HG03064 (cell line): ENCODE data around the gene ANKRD13D.
"Not testable (repeated sequence)": the region's sequence is repeated elsewhere in the genome, so short reads cannot be mapped to it uniquely, and the experiment has no call there.

ENCODE experiments used
- ATAC-seq: cut with Tn5 transposase; IDR thresholded peaks from one replicate; pipeline ENCODE4 v1.9.1; 2021; ENCODE audit warnings: low read depth; ENCODE audit not compliant: unreplicated experiment

ANKRD13D gene

DNA sequence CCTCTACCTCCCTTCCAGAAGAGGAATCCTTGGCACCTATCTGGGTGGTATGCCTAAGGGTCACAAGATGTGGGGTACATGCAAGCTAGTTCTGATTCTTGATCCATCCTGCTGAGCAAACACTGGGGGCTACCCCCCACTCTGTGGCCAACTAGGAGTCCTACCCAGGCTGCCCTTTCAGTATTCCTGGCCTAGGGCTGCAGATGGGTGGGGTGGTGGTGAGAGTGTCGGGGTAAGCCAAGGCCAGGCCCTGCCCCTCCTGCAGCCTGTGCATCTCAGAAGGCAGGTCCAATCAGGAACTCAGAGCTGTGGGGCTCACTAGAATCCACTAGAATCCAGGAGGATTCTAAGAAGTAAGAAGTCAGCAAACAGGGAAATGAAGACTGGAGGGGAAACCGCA is 25.1 kb downstream of the ANKRD13D start:
- no peak for ATAC-seq

DNA sequence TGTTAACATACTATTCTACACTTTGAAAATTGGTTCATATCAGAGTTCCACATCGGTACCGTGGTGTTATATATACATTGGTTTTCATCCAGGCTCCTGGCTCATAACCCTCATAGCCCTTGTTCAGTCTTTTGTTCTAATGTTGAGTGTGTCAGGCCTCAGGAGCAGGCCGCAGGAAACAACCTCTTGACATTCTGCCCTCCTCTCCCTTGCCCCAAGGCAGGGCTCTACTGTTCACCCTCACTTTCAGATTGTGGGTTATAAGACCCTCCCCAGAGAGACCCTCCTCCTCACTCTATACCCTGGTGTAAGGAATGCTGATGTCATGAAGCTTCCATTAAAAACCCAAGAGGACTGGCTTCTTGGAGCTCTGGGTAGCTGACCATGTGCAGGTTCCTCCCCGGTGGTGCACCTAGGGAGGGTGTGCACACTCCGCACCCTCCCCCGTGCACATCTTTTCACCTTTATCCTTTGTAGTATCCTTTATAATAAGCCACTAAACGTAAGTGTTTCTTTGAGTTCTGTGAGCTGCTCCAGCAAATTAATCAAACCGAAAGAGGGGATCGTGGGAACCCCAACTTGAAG is 26.3 kb downstream of the ANKRD13D start:
- ATAC-seq: no peak

DNA sequence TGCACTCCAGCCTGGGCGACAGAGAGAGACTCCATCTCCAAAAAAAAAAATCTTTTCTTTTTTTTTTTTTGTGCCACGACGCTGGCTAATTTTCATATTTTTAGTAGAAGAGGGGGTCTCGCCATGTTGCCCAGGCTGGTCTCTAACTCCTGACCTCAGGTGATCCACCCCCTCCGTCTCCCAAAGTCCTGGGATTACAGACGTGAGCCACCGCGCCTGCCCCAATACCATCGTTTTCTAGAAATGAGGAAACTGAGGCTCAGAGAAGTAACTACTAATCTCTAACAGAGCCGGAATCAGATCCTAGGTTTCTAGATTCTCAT is 27.7 kb downstream of the ANKRD13D start:
- ATAC-seq: no peak

DNA sequence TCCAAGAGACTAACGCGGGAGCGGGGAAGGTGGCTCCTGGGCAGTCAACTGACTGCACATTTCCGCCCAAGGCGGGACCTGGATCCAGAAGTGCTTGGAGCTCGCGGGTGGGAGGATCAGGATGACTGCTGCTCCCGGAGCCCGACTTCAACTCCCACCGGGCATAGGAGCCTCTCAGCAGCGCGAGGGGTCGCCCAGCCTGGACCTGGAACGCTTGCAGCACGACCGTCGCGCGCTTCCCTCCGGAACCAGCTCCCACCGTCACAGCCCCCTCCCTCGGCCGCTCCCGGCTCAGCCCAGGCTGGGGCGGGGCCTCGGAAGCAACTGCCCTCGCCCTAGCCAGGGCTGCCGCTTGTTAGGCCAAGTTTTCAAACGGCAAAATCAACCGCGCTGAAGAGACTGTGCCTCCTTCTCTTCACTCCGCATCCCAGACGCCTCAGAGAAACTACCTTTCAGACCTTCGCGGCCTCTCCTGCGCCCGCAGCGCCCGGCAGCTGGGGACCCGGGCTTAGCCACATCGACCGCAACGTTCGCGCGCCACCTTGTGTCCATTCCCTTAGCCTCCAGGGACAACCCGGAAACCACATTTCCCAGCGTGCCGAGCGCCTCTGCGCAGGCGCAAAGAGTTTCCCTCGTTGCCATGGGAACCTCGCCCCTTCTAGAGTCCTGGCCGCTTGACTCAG is 28.2 kb downstream of the ANKRD13D start:
- peak; percentile 70 for ATAC-seq

DNA sequence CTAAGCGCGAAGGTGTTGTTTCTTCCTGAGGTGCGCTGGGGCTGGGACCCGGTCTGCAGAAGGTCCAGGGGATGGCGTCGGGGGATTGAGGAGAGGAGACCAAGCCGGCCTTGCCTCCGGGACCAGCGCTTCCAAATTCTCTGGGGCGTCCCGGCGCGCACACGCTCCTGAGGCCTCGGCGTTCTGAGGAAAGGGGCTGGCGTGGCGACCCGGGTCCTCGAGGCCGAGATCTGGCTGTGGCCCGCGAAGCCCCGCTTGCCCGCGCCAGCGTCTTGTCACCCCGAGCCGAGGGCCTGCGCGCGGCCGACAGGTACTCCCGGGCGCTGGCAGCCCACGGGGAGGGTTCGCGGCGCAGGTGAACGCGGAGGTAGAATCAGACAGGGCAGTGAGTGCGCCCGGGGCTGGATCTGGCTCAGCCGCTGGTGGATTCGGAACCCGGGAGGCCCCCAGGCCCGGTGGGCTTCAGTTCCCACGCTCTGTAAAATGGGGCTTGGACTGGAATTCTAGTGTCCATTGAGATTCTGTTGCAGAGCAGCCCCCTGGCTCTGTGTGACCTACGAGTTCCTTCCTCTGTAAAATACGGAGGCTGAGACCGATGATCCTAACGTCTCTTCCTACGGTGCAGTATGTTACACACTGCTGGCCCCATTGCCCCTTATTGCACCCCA is 28.9 kb downstream of the ANKRD13D start:
- ATAC-seq: peak; percentile 12

DNA sequence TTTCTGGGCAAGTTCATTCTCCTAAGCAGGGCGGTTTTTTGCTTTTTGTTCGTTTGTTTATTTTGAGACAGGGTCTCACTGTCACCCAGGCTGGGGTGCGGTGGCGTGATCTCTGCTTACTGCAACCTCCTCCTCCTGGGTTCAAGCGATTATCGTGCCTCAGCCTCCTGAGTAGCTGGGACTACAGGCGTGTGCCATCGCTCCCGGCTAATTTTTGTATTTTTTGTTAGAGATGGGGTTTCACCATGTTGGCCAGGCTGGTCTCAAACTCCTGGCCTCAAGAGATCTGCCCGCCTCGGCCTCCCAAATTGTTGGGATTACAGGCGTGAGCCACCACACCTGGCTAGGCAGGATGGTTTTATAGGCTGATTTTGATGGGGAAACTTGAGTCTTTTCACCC is 29.8 kb downstream of the ANKRD13D start:
- not testable (repeated sequence) for ATAC-seq

DNA sequence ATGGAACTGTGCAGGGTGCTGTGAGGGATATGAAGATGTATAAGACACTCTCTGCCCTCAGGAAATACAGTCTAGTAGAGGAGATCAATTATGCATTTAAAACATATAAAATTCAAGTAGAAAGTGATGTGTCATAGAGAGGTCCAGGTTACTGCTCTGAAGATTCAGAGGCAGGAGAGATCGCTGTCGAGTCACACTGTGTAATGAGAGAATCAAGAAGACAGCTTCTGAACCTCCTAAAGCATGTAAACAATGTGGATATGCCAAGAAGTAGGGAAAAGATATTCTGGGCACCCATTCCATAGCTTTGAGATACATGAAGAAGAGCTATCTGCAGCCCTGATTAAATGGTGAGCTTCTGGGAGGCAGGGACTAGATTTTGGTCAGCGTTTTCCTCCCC is 30.9 kb downstream of the ANKRD13D start:
- no peak for ATAC-seq

DNA sequence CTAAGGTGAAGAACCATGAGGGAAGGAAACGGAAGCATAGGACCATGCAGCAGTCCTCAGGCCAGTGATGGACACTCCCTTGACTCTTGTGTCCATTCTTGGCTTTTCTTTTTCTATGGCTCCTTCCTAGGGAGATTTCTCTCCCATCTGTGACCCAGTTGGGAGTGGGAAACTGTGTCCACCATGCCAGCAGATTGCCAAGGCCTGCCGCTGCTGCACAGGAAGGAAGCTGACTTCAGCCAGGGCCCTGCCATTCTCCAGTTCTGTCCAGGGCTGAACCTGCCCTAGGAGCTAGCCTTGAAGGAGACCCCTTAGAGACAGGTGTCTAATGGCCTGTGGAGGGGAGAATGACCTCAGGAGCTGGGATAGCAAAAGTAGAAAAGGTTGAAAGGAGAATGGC is 31.6 kb downstream of the ANKRD13D start:
- no peak for ATAC-seq

DNA sequence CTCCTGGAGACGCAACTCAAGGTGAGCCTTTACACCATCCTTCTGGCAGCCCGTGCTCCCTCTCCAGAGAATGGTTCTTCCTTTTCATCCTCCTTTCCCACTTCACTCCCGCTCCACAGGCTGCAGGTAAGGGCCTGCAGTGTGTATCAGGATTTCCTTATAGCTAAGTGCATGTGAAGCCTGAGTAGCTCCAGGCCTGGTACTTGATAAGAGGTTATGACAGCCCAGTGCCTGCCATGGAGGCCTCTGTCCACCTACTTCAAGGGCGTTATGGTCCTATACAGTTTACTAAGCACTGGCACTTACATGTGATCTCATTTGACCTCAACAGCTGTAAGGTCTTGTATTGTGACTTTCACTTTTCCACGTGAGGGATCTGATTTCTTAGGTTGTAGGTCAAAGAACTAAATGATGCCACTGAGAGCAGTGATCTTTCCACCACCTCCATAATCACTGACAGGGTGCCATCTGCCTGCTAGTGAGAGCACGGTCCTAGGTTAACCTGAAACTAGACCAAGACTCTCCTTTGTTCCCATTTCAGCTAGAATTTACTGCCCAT is 32.3 kb downstream of the ANKRD13D start:
- no peak for ATAC-seq

DNA sequence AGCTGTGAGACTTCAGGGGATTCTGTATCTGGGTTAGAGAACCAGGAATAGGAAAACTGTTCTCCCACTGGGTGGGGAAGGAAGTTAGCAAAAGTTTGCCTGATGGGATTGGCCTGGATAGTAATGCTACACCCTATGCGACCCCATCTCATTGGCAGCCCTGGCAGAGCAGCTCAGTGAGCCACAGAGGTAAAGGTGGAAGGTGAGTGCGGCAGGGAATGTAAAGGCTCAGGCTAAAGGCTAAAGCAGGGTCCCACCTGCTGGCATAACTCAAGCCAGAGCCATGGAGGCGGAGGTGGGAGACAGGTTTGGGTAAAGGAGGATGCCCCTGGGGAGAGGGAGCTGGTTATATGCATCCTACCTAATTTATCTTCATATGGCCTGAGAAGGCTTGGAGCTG is 32.9 kb downstream of the ANKRD13D start:
- no peak for ATAC-seq

DNA sequence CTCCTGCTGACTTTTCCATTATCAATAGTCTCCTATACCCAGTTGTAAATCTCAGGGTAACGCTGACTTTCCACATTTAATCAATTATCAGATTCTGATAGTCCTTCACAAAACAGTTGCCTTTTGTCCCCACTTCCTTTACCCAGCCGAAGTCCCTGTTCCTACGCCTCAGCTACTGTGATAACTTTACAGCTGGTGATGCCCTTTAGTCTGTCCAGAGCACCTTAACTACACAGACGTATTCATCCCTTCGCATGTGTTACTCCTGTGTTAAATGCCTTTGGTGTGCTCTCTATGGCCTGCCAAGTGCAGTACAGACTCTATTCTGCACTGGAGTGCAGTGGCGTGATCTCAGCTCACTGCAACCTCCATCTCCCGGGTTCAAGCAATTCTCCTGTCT is 34.4 kb downstream of the ANKRD13D start:
- no peak for ATAC-seq

DNA sequence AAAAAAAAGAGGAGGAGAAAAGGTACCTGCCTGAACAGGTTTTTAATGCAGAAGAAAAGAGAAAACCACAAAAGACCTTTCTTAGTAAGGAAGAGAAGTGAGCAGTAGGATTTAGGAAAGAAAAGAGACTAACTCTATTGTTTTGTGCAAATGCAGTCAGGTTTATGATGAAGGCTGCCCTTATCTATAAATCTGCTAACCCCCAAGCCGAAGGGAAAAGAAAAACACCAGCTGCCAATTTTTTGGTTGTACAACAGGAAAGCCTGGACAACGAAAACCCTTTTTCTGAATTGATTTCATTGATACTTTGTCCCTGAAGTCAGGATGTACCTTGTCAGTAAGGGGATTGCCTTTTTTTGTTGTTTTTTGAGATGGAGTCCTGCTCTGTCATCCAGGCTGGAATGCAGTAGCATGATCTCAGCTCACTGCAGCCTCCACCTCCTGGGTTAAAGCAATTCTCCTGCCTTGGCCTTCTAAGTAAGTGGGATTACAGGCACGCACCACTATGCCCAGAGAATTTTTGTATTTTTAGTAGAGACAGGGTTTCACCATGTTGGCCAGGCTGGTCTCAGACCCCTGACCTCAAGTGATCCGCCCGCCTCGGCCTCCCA is 43.1 kb downstream of the ANKRD13D start:
- ATAC-seq: no peak

DNA sequence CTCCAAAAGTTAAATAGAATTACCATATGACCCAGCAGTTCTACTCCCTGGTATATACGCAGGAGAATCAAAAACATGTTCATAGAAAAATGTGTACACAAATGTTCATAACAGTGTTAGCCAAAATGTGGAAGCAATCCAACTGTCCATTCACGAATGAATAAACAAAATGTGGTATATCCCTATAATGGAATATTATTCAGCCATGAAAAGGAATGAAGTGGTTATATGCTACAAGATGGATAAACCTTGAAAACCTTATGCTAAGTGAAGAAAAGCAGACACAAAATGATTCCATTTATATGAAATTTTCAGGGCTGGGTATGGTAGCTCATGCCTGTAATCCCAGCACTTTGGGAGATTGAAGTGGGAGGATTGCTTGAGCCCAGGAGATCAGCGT is 48.2 kb downstream of the ANKRD13D start:
- no peak for ATAC-seq

DNA sequence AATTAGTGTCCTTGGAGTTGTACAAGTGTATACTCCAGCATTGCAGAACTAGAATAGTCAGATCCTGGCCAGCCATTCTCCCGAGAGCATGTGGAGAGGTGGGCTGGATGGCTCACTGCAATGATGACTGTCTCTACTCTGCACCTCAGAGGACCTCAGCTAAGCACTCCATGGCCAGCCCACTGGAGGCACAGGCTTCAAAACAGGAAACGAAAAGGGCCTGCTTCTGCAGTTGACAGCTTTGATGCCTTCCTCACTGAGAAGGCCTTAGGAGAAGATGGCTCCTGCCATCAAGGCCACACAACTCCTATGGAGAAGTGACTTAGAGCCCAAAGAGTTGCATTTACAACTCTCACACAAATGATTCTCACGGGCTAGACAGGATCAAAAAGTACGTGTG is 55.2 kb downstream of the ANKRD13D start:
- no peak for ATAC-seq

DNA sequence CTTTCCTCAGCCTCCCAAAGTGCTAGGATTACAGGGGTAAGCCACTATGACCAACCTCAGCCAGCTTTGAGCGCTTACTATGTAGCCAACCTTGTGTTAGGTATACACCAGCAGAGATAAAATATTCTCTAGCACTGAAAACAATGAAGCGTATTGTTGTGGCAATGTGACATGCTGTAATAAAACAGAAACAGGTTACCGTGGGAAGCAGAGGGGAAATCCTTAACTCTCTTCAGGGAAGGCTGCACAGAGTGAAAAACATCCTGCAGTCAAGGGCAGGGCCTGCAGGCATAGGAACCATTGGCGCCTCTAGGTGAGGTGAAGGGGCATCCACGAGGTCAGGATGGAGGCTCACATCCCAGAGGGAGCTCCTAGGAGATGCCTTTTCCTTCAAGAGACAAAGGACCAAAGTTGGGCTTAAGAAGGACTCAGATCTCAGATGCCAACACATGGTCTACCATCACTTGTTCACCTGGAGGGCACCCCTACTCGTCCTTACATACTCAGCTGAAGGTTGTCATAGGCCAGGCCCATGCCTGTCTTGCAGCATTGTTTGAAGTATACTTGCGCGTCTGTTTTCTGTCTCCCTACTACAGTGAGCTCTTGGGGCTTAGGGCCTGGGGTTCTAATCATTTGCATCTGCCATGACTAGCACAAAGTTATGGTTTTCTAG is 56.3 kb downstream of the ANKRD13D start:
- ATAC-seq: no peak

DNA sequence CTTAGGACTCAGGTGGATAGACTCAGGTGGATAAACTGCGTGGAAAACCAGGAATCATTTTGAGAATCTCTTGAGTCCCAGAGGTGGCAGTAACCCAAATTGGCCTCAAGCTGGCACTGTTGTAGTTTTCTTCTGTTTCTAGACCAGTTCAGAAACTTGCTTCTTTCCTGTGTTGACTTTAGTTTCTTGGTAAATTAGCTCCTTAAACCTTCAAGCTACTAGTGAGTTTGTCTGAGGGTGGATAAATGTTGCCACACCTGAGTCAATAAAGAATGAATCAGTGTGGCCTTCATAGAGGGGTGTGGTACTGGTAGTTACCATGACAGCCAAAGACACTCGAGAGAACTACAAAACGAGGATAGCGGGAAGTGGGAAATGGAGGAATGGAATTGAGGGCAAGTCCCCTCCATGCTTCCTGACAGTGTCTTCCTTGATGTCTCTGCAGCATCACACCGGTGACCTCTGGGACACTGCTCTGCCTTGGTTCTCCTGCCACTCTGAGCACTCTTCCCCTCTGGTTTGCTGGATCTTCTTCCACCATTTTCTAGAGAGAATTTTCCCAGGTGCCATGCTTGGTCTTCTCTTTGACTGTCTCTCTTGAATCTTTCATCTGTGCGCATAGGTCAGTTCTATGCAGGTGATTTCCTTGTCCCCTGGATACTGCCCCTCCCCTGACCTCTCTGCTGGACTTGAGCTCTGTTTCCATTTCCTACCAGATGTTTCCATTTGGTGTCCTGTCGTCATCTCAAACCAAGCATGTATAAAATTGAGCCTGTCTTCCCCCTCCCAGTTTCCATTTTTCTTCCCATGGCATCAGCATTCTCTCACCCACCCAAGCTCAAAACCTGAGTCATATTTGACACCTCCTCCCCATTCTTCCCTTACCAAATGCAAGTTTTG is 57.1 kb downstream of the ANKRD13D start:
- ATAC-seq: no peak

DNA sequence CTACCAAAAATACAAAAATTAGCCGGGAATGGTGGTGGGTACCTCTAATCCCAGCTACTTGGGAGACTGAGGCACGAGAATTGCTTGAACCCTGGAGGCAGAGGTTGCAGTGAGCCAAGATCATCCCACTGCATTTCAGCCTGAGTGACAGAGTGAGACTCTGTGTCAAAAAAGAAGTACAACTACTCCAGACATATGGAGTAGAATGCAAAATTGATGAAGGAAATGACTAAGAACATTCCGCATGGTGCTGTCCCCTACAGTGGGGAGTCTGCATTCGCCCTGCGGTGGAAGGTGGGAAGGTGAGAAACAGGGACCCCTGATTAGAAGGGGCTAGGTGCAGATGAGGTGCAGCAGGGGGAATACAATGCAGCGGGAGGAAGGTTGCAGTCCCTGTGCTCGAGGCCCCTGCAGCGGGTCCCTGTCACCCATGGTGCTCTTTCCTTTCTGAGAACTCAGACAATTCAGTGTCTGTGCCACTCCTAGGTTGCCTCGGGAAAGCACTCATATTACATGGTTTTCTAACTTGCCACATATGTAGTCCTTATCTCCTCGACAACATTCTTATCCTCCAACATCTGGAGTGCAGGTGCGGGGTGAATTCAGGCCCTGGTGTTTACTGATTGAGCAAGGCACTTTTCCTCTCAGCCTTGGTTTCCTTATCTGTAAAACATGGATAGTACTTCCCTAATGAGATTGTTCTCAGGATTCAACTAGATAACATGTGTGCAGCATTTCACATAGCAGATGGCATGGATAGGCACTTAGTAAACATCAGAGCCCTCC is 59.1 kb downstream of the ANKRD13D start:
- no peak for ATAC-seq

DNA sequence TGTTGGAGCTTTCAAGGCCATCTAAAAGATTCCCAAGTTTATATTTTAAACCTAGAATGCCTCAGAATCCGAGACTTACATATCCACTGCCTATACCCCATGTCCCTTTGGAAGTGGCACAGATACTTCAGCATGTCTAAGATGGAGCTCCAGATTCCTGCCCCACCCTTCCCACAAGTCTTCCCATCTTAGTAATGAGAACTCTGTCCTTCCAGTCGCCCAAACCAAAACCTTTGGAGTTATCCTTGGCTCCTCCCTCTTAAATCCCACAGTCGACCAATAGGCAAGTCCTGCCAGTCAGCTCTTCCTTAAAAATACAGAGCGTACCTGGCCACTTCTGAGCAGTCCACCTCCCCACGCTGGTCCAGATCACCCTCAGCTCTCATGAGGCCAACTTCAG is 59.9 kb downstream of the ANKRD13D start:
- ATAC-seq: no peak

DNA sequence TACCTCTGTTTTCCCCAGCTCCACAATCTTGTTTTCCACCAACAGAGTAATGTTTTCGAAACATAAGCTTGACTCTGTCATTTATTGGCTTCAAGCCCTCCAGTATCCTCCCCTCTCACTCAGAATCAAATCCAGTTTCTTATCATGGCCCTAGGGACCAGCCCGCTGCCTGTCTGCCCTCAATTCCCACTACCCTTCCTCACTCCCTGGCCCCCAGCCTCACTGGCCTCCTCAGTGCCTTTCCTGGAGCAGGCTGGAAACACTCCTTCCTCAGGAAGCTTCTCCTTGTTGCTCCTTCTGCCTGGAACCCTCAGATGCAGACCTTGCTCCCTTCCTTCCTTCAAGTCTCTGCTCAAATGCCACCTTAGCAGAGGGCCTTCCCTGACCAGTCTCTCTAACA is 60.4 kb downstream of the ANKRD13D start:
- no peak for ATAC-seq
